MM.1S (cell line): ENCODE measurements around the gene HIP1.

Source experiments
- DNase-seq: peaks from one replicate; pipeline ENCODE4 v3.0.0-alpha.2; 2015
- H2AFZ ChIP-seq: fragments of 300-600 bp; sonication (generic); 2 replicates; pipeline ENCODE4 v1.6.0; 2016; ENCODE audit warnings: antibody characterized with exemption, low read length
- H3F3A ChIP-seq: fragments of 300-600 bp; sonication (generic); 2 replicates; pipeline ENCODE4 v1.6.1; 2016; ENCODE audit warnings: mild to moderate bottlenecking, antibody characterized with exemption, low read length, moderate library complexity, mixed read lengths; ENCODE audit not compliant: insufficient read depth
- H3K27ac ChIP-seq: fragments of 300-600 bp; sonication (generic); 2 replicates; pipeline ENCODE4 v1.5.1; 2016; ENCODE audit warnings: mild to moderate bottlenecking, low read length
- H3K27me3 ChIP-seq: fragments of 300-600 bp; sonication (generic); replicated peaks from 2 replicates; pipeline ENCODE4 v1.6.0; 2016; ENCODE audit warnings: low read length; ENCODE audit not compliant: insufficient read depth
- H3K36me3 ChIP-seq: fragments of 300-600 bp; sonication (generic); replicated peaks from 2 replicates; pipeline ENCODE4 v1.6.1; 2016; ENCODE audit warnings: mild to moderate bottlenecking, low read length, mixed read lengths; ENCODE audit not compliant: insufficient read depth
- H3K4me1 ChIP-seq: fragments of 300-600 bp; sonication (generic); 2 replicates; pipeline ENCODE4 v1.6.1; 2016; ENCODE audit warnings: low read length, mixed read lengths
- H3K4me2 ChIP-seq: fragments of 300-600 bp; sonication (generic); 2 replicates; pipeline ENCODE4 v1.6.0; 2016; ENCODE audit warnings: low read depth, low read length
- H3K4me3 ChIP-seq: fragments of 300-600 bp; sonication (generic); 2 replicates; pipeline ENCODE4 v1.5.1; 2016; ENCODE audit warnings: low read length, mixed read lengths
- H3K79me2 ChIP-seq: fragments of 300-600 bp; sonication (generic); 2 replicates; pipeline ENCODE4 v1.6.1; 2016; ENCODE audit warnings: mixed run types, low read length, mixed read lengths
- H3K9ac ChIP-seq: fragments of 300-600 bp; sonication (generic); 2 replicates; pipeline ENCODE4 v1.6.1; 2016; ENCODE audit warnings: low read length, mixed read lengths
- H3K9me2 ChIP-seq: fragments of 300-600 bp; sonication (generic); replicated peaks from 2 replicates; pipeline ENCODE4 v1.6.1; 2016; ENCODE audit warnings: mild to moderate bottlenecking, low read length, mixed read lengths; ENCODE audit not compliant: insufficient read depth
- H3K9me3 ChIP-seq: fragments of 300-600 bp; sonication (generic); replicated peaks from 2 replicates; pipeline ENCODE4 v1.6.1; 2016; ENCODE audit warnings: mild to moderate bottlenecking, low read length, mixed read lengths; ENCODE audit not compliant: insufficient read depth
- H4K20me1 ChIP-seq: fragments of 300-600 bp; sonication (generic); 2 replicates; pipeline ENCODE4 v1.6.1; 2016; ENCODE audit warnings: mild to moderate bottlenecking, low read length, moderate library complexity, mixed read lengths; ENCODE audit not compliant: insufficient read depth
- EZH2 ChIP-seq: fragments of 300-600 bp; sonication (generic); optimal IDR thresholded peaks from 2 replicates; pipeline ENCODE3; 2017; ENCODE audit warnings: low read depth, mild to moderate bottlenecking, antibody characterized with exemption, low read length, mixed read lengths
- EZH2phosphoT487 ChIP-seq: fragments of 300-600 bp; sonication (generic); IDR thresholded peaks from 2 replicates; pipeline ENCODE4 v1.6.1; 2018; ENCODE audit warnings: antibody characterized with exemption, low read length
- TF ChIP-seq, protein P1 (sequence below): fragments of 300-600 bp; sonication (generic); IDR thresholded peaks from 2 replicates; pipeline ENCODE4 v1.5.1; 2016; ENCODE audit warnings: antibody characterized with exemption, low read length, mixed read lengths

HIP1 gene

DNA sequence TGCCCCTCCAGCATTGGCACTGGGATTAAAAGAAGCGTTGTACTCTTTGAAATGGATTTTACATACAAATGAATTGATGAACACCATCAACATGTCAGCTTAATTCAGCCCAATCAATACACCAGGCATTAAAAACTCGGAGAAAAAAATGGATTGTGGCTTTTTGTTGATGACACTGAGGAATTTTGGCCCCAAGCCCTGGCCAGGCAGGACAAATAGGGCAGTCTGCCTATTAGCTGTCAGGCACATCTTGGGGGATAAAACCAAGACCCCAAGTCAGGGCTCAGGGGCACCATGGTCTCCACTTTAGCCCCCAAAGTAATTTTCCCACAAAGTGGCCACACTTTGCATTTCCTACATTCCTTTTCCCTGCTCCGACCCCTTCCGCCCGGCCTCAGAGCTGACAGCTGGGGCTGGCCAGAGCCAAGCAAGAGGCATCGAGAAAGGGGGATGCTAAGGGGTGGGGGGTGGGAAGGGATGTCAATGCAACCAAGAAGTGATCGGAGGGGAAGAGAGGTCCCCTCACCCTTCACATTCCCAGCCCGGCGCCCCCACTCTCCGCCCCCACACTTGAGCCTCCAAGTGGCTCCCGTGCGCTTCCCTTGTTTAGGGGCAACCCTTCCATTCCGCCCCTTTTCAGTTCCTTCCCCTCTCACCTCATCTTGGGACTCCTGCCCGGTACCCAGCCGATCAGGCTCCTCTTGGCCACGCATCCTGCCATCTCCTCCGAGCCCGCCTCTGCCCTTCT lies 711 bp downstream of the HIP1 start:
- Histone ChIP-seq H3K4me3 (peak overlapping the region; percentile 98), H3K79me2 (no peaks in the 10 kb centered on the region), H2AFZ (peak overlapping the region; percentile 100), H3F3A (peaks cover 9% of the 10 kb centered on the region), H3K9me2 (no peaks in the 10 kb centered on the region), H3K4me1 (0 out of 2 replicates have a peak, but pooled peaks cover 5% of the 10 kb centered on the region), H3K9me3 (no peaks in the 10 kb centered on the region), H3K27ac (no peak overlapping the region), H3K36me3 (no peaks in the 10 kb centered on the region), H4K20me1 (no peaks in the 10 kb centered on the region), H3K9ac (peak overlapping the region; percentile 79), H3K4me2 (peak overlapping the region; percentile 99), H3K27me3 (no peaks in the 10 kb centered on the region)
- no peak for TF ChIP-seq EZH2
- TF ChIP-seq, protein P1, sequence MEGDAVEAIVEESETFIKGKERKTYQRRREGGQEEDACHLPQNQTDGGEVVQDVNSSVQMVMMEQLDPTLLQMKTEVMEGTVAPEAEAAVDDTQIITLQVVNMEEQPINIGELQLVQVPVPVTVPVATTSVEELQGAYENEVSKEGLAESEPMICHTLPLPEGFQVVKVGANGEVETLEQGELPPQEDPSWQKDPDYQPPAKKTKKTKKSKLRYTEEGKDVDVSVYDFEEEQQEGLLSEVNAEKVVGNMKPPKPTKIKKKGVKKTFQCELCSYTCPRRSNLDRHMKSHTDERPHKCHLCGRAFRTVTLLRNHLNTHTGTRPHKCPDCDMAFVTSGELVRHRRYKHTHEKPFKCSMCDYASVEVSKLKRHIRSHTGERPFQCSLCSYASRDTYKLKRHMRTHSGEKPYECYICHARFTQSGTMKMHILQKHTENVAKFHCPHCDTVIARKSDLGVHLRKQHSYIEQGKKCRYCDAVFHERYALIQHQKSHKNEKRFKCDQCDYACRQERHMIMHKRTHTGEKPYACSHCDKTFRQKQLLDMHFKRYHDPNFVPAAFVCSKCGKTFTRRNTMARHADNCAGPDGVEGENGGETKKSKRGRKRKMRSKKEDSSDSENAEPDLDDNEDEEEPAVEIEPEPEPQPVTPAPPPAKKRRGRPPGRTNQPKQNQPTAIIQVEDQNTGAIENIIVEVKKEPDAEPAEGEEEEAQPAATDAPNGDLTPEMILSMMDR = no peak
- no peak for TF ChIP-seq EZH2phosphoT487
- DNase-seq = no peak

DNA sequence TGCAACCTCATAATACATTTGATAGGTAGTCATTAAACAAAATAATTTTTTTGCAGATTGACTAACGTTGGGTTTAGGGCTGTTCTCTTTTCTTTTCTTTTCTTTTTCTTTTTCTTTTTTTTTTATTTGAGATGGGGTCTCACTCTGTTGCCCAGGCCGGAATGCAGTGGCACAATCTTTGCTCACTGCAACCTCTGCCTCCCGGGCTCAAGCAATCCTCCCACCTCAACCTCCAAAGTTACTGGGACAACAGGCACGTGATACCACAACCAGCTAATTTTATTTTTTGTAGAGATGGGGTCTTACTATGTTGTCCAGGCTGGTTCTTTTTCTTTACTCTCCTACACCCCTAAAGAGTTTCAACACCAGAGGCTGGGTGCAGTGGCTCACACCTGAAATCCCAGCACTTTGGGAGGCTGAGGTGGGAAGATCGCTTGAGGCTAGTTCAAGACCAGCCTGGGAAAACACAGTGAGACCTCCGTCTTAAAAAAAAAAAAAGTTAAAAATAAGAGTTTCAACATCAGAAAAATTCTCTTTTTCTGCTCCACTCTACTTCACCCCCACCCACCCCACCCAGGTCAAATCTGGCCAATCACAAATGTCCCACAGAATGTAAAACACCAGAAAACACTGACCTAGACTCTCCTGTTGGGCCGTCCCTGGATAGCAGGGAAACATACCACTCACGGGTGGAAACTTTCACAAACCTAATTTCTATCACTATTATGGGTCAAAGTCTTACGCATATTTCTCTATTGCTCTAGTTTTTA lies 3.0 kb downstream of the HIP1 start:
- H3K27me3 ChIP-seq = no peaks in the 10 kb centered on the region
- no peak overlapping the region for H3K9ac ChIP-seq
- no peaks in the 10 kb centered on the region for H3K36me3 ChIP-seq
- no peaks in the 10 kb centered on the region for H3K9me3 ChIP-seq
- H3K4me3 ChIP-seq = no peak overlapping the region
- H3K4me2 ChIP-seq = no peak overlapping the region
- H3K9me2 ChIP-seq = no peaks in the 10 kb centered on the region
- TF ChIP-seq, protein P1 = no peak
- TF ChIP-seq EZH2phosphoT487 (no peak), EZH2 (no peak)
- H3F3A ChIP-seq = peaks cover 9% of the 10 kb centered on the region
- no peaks in the 10 kb centered on the region for H4K20me1 ChIP-seq
- 0 out of 2 replicates have a peak, but pooled peaks cover 5% of the 10 kb centered on the region for H3K4me1 ChIP-seq
- H2AFZ ChIP-seq = no peak overlapping the region
- DNase-seq = no peak
- no peak overlapping the region for H3K27ac ChIP-seq
- H3K79me2 ChIP-seq = no peaks in the 10 kb centered on the region

DNA sequence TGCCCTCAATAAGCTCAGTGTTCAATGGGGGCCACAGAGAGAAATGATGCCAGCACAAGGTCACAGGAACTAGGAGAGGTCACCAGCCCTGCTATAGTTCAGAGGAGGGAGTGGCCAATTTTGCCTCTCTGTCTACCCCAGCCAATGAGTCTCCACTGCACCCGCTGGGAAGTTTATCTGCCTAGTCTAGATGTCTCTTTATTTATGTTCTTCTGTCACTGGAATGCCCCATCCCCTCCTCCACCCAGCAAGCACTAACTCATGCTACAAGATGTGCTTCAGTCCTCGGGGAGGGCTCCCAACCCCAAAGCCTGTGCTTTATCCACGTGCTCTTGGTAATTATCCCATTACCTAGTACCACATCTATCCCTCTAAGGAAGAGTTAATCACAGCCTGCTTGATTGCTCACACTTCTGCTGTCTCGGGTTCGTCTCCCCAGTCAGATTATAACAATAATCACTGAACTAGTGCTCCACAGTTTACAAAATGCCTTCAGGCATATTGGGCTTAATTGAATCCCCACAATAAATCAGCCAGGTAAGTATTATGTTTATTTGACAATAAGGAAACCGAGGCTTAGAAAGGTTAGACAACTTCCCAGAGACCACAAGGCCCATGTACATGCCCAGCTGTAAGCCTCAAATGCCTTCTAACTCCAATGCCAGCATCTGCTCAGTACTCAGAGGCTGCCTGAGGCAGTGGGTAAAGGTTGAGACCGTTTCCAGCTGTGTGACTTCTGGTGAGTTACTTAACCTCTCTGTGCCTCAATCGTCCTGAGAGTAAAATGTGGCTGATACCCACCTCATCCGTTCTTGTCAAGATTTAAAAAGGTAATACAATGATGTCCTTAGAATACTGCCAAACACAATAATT lies 3.9 kb downstream of the HIP1 start:
- Histone ChIP-seq H3K9me2 (no peaks in the 10 kb centered on the region), H3K9ac (no peak overlapping the region), H4K20me1 (no peaks in the 10 kb centered on the region), H3K9me3 (no peaks in the 10 kb centered on the region), H3K36me3 (no peaks in the 10 kb centered on the region), H3K4me2 (no peak overlapping the region), H3K27me3 (no peaks in the 10 kb centered on the region), H3K79me2 (no peaks in the 10 kb centered on the region), H3K4me3 (no peak overlapping the region), H3K4me1 (0 out of 2 replicates have a peak, but pooled peaks cover 5% of the 10 kb centered on the region), H2AFZ (no peak overlapping the region), H3K27ac (no peak overlapping the region), H3F3A (peaks cover 6% of the 10 kb centered on the region)
- TF ChIP-seq EZH2 (no peak), EZH2phosphoT487 (no peak)
- TF ChIP-seq, protein P1 = no peak
- DNase-seq = no peak
